NCI-H82 treated with DMSO at 0.1 percent for 48 hours (cell line): ENCODE measurements around the gene BORCS6.
A peak's percentile ranks its signal among the peaks of the same experiment; 100 is the strongest.
"Not testable (repeated sequence)": the region's sequence is repeated elsewhere in the genome, so short reads cannot be mapped to it uniquely, and the experiment has no call there.

Experiments used
- DNase-seq: peaks from one replicate; lab custom pipeline; 2025; ENCODE audit not compliant: unreplicated experiment; lab: John Stamatoyannopoulos, UW

BORCS6 gene

GRCh38 chr17:8189711-8190477 lies at the start of gene BORCS6:
Gene BORCS6 (minus strand): TSS chr17:8190180. CDS start chr17:8190140, 40 bp downstream.
- DNase-seq, result peak; percentile 99

DNA sequence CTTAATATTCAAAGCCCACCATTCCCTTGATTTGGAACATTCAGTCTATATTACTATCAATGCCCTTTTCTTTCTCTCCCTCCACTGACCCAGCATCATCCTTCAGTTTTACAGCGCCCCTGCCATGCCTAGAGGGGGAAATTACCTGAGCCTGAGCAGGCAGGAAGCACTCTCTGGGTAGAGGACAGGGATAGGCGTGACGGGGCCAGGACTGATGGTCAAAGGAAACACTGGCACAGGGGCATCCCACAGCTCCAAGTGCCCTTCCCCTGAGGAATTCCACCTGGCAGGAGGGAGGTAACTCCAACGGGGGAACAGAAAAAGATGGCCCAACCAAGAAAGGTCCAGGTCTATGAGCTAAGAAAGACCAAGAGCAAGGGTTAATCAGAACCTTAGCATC lies 47.9 kb upstream of the BORCS6 start:
- DNase-seq, result no peak

- DNase-seq, result no peak
Measured at GRCh38 chr17:8237175-8237574, 47.2 kb upstream of the BORCS6 start.

- DNase-seq, result no peak
Measured at GRCh38 chr17:8235676-8236075, 45.7 kb upstream of the BORCS6 start.

GRCh38 chr17:8234361-8235270 lies 44.6 kb upstream of the BORCS6 start:
- DNase-seq, result no peak

DNA sequence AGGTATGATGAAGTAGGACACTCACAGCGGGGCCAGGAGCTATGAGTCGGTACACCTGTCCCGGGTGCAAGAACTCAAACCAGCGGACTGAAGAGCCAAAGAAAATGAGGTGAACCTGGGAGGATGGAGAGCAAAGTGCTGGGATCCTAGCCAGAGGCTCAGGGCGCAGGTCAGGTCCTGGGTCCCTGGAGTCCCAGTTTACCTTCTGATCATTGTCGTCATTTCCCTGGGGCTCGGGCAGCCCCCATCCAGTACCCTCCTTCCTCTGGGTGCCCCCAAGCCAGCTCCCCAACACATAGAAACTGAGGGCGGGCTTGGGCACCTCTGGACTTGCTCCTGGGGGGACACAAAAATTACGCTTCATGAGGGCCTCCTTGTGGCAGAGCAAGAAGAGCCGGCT lies 41.7 kb upstream of the BORCS6 start:
- DNase-seq, result no peak

DNA sequence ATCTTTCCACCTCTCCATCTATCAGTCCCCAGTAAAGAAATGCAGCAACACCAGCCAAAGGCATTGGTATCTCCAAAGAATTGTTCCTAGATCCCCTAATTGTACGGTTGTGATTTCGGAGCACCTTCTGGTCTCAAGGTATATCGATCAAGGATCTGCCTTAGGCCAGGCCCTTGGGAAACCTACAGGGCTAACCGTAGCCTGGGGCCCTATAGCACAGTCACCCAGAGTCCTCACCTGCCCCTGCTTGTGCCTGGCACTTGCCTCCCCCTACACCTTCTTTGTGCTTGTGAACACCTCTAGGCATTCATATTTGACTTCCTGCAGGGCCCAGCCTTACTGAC lies 37.2 kb upstream of the BORCS6 start:
- no peak for DNase-seq

DNA sequence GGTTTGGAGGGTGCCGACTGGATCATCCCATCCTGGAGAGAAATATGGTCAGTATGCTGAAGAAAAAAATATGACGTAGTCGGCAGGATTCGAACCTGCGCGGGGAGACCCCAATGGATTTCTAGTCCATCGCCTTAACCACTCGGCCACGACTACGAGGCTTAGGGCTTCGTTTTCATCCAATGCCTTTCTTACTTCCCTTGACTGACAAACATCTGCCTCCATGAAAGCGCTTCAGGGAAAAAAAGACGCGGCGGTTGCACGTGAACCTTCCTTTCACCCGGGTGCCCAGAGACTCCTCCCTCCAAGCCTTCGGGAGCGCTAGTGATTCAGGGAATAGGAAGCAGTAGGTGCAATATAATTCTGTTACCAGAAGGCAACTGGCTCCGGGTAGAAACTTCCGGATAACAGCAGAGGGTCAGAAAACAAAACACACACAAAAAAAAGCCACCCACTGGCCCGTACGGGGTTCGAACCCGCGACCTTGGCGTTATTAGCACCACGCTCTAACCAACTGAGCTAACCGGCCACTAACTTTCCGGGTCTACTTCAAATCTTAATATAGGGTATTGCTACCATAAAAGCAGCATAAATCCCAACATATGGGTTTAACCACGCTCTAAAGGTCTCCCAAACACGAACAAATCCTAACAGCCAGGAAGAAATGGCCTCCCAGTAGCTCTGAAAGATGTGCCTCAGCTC lies 36.7 kb upstream of the BORCS6 start:
- DNase-seq, result no peak

- DNase-seq, result no peak
Measured at GRCh38 chr17:8225813-8226535, 36.0 kb upstream of the BORCS6 start.

- no peak for DNase-seq
Measured at GRCh38 chr17:8224891-8225812, 35.2 kb upstream of the BORCS6 start.

- peak; percentile 65 for DNase-seq
Measured at GRCh38 chr17:8223356-8224126, 33.6 kb upstream of the BORCS6 start.

DNA sequence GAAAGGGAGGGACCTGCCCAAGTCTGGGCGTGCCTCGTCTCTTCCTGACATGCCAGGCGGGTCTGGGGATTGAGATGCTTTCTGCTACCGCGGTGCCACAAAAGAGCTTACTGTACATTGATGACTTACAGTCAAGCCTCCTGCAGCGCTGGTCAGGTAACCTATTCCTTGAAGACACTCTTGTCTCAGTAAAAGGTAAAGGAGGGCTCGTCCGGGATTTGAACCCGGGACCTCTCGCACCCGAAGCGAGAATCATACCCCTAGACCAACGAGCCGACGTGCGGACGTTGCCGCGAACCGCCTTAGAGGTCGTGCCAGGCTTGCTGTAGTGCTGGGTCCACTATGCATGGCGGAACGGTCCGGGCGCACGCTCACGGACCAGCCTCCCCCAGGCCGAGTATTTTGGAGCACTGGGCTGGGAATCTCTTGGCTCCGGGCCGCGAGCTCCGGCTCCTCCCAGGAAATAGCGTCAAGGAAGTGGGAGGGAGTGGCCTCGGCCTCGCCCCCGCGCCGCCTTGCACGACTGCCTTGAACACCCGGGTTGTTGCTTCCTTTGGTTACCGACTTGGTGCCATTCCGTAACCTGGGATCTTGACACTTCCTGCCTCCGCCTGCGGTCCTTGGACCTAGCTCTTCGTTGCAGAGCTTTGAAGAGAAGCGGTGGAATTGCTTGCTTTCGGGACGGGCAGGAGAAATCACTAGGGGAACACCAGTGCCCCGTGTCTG lies 32.8 kb upstream of the BORCS6 start:
- peak; percentile 90 for DNase-seq

DNA sequence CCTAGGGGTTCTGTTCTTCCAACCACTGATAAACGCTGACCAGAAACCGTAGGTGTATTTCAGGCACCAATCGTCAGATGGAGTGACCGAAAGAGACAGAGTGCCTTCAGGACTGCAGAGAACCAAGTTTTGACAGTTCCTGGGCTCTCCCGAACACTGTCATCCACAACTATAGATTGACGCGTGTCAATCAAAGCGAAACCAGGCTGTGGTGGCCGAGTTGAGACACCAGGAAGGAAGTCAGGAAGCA lies 32.3 kb upstream of the BORCS6 start:
- no peak for DNase-seq

- DNase-seq, result peak; percentile 96
Measured at GRCh38 chr17:8221663-8222379, 31.8 kb upstream of the BORCS6 start.

DNA sequence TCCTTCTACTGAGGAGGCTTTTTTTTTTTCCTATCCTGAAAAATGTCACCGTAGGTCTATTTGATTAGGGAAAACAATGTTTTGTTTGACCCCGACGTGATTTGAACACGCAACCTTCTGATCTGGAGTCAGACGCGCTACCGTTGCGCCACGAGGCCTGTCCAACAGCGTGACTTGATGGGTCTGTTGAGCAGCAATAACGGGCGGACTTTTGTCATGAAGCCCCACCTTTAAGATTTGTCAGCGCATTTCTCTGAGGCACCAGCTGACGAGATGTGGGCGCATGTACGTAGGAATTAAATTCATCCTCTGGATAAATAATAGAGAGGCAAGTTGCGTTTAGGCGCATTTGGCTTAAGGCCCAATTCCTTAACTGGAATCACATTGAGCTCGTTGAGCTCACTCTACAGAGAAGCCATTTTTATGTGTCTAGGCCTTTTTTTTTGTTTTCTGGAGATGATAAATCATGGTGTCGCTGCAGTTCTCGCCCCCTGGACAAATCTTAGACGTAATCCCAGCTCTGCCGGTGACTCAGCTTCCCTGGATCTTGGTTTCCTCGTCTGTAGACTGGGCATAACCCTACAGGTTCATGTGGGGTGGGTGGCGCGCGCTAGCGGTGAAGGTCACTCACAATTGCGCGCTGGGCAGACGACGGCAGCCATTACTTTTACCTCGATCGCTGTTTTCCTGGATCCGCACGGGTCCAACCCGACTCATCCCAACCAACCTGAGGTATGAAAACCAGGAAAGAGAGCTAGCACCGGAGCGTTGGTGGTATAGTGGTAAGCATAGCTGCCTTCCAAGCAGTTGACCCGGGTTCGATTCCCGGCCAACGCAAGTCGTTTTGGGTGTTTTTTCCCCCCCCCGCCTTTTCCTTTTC lies 31.0 kb upstream of the BORCS6 start:
- DNase-seq, result peak; percentile 94

DNA sequence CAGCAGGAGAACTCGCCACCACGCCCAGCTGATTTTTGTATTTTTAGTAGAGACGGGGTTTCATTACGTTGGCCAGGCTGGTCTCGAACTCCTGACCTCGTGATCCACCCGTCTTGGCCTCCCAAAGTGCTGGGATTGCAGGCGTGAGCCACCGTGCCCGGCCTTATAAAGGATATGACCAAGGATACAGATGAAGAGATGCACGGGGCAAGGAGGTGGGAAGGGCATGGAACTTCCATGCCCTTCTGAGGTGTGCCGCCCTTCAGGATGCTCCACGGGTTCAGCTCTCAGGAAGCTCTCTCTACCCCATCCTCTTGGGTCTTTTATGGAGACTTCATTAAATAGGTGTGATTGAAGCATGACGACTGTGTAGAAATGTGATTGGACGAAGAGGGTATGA lies 24.0 kb upstream of the BORCS6 start:
- not testable (repeated sequence) for DNase-seq
